IMR-90 (cell line): ENCODE measurements around the gene BCLAF1. TPM values are rescaled to one million over a fixed set of nuclear protein-coding genes. Genes with fewer than 3 reads are reported as not detected.

ENCODE experiments used
- ATAC-seq: fragments of 200-7000 bp; cut with Tn5 transposase; 2 replicates; pipeline ENCODE4 v1.9.1; 2020; ENCODE audit warnings: low read depth, mild to moderate bottlenecking, moderate library complexity
- BruUV-seq: library from RNA; stranded (reverse); fragments of 400-500 nt; replicated peaks from 2 replicates; lab custom pipeline; 2021; lab: Mats Ljungman, UMichigan
- CTCF ChIA-PET: fragments of 300-600 bp; formaldehyde crosslinking; extraction: SDS; loops from one replicate; lab custom pipeline; 2021; ENCODE audit warnings: antibody characterized with exemption; lab: Yijun Ruan, JAX
- POLR2A ChIA-PET: fragments of 300-600 bp; sonication (Branson Sonifier 250); formaldehyde crosslinking; loops from one replicate; lab custom pipeline; 2022; ENCODE audit warnings: antibody characterized with exemption; ENCODE audit not compliant: unreplicated experiment; lab: Charles Lee
- DNase-seq: peaks from one replicate; pipeline ENCODE4 v3.0.0; 2013
- H2AFZ ChIP-seq: replicated peaks from 2 replicates; pipeline ENCODE3; 2013; ENCODE audit warnings: low read length, mild to moderate bottlenecking; ENCODE audit not compliant: poor library complexity
- H2AK5ac ChIP-seq: 2 replicates; pipeline ENCODE4 v1.6.1; 2013; ENCODE audit warnings: low read depth, low read length, inconsistent platforms
- H2AK9ac ChIP-seq: replicated peaks from 2 replicates; pipeline ENCODE3; 2013; ENCODE audit warnings: mild to moderate bottlenecking, low read depth, low read length, moderate library complexity; ENCODE audit not compliant: poor library complexity
- H2BK120ac ChIP-seq: 2 replicates; pipeline ENCODE4 v1.6.1; 2013; ENCODE audit warnings: low read depth, low read length, inconsistent platforms
- H2BK15ac ChIP-seq: 3 replicates; pipeline ENCODE4 v1.6.1; 2013; ENCODE audit warnings: low read depth, low read length, inconsistent platforms
- H2BK20ac ChIP-seq: 2 replicates; pipeline ENCODE4 v1.6.1; 2013; ENCODE audit warnings: low read depth, mild to moderate bottlenecking, inconsistent platforms, low read length, moderate library complexity
- H2BK5ac ChIP-seq: 2 replicates; pipeline ENCODE4 v1.6.1; 2013; ENCODE audit warnings: mild to moderate bottlenecking, low read depth, low read length, inconsistent platforms; ENCODE audit not compliant: poor library complexity, severe bottlenecking
- H3K14ac ChIP-seq: replicated peaks from 2 replicates; pipeline ENCODE4 v1.6.1; 2013; ENCODE audit warnings: low read depth, low read length, inconsistent platforms
- H3K18ac ChIP-seq: 2 replicates; pipeline ENCODE4 v1.6.1; 2013; ENCODE audit warnings: low read depth, low read length, control low read depth
- H3K23ac ChIP-seq: 2 replicates; pipeline ENCODE4 v1.6.1; 2013; ENCODE audit warnings: low read depth, low read length, inconsistent platforms
- H3K27ac ChIP-seq: 2 replicates; pipeline ENCODE4 v1.5.1; 2013; ENCODE audit warnings: mild to moderate bottlenecking, control low read depth, low read length; ENCODE audit not compliant: insufficient read depth
- H3K27me3 ChIP-seq: 2 replicates; pipeline ENCODE4 v1.6.1; 2013; ENCODE audit warnings: low read length; ENCODE audit not compliant: control insufficient read depth, insufficient read depth
- H3K36me3 ChIP-seq: 2 replicates; pipeline ENCODE4 v1.6.1; 2013; ENCODE audit warnings: low read length, mixed read lengths; ENCODE audit not compliant: control insufficient read depth, insufficient read depth
- H3K4ac ChIP-seq: 2 replicates; pipeline ENCODE4 v1.6.1; 2013; ENCODE audit warnings: low read depth, low read length, inconsistent platforms
- H3K4me1 ChIP-seq: 2 replicates; pipeline ENCODE4 v1.6.1; 2013; ENCODE audit warnings: low read length, mixed read lengths; ENCODE audit not compliant: control insufficient read depth, insufficient read depth
- H3K4me2 ChIP-seq: 2 replicates; pipeline ENCODE4 v1.6.1; 2013; ENCODE audit warnings: low read depth, mild to moderate bottlenecking, control low read depth, low read length, moderate library complexity
- H3K4me3 ChIP-seq: 2 replicates; pipeline ENCODE4 v1.5.1; 2013; ENCODE audit warnings: low read depth, mild to moderate bottlenecking, control low read depth, low read length, moderate library complexity; ENCODE audit not compliant: insufficient read depth
- H3K56ac ChIP-seq: 2 replicates; pipeline ENCODE4 v1.6.1; 2013; ENCODE audit warnings: low read length, inconsistent platforms; ENCODE audit not compliant: insufficient read depth; ENCODE audit errors: extremely low read depth
- H3K79me1 ChIP-seq, 2 experiments: 2 replicates each; pipeline ENCODE4 v1.6.1; 2013; ENCODE audit warnings: low read length in 2 of 2, inconsistent platforms in 1 of 2, low read depth in 1 of 2
- H3K9ac ChIP-seq: 2 replicates; pipeline ENCODE4 v1.6.1; 2013; ENCODE audit warnings: low read depth, low read length, control low read depth
- H3K9me1 ChIP-seq: 2 replicates; pipeline ENCODE4 v1.6.1; 2013; ENCODE audit warnings: low read length, inconsistent platforms; ENCODE audit not compliant: insufficient read depth
- H3K9me3 ChIP-seq: 2 replicates; pipeline ENCODE4 v1.6.1; 2013; ENCODE audit warnings: low read length; ENCODE audit not compliant: control insufficient read depth, insufficient read depth
- H4K20me1 ChIP-seq: 2 replicates; pipeline ENCODE4 v1.6.1; 2013; ENCODE audit warnings: low read length, inconsistent platforms; ENCODE audit not compliant: insufficient read depth
- H4K5ac ChIP-seq: 2 replicates; pipeline ENCODE4 v1.6.1; 2013; ENCODE audit warnings: mild to moderate bottlenecking, low read depth, low read length, control low read depth
- H4K8ac ChIP-seq, 2 experiments: 2 replicates each; pipeline ENCODE4 v1.6.1; 2013; ENCODE audit warnings: low read depth in 2 of 2, low read length in 2 of 2, control low read depth in 1 of 2, inconsistent platforms in 1 of 2
- H4K91ac ChIP-seq: 2 replicates; pipeline ENCODE4 v1.6.1; 2013; ENCODE audit warnings: low read depth, low read length, inconsistent platforms; ENCODE audit not compliant: insufficient read depth
- BHLHE40 ChIP-seq: fragments of 150-350 bp; IDR thresholded peaks from 2 replicates; pipeline ENCODE4 v1.6.1; 2016; ENCODE audit warnings: mild to moderate bottlenecking, low read depth, low read length
- CHD1 ChIP-seq: IDR thresholded peaks from 2 replicates; pipeline ENCODE4 v1.6.1; 2012; ENCODE audit warnings: low read depth, low read length, improper control_type of control experiment
- CTCF ChIP-seq: conservative IDR thresholded peaks from 2 replicates; pipeline ENCODE4 v1.5.1; 2012; ENCODE audit warnings: mild to moderate bottlenecking, low read depth, low read length, improper control_type of control experiment
- ELK1 ChIP-seq: fragments of 150-350 bp; IDR thresholded peaks from 2 replicates; pipeline ENCODE4 v1.6.1; 2016; ENCODE audit warnings: low read depth, mild to moderate bottlenecking, low read length, moderate library complexity, borderline replicate concordance
- MAFK ChIP-seq: IDR thresholded peaks from 2 replicates; pipeline ENCODE4 v1.6.1; 2012; ENCODE audit warnings: low read depth, low read length, improper control_type of control experiment
- MXI1 ChIP-seq: IDR thresholded peaks from 2 replicates; pipeline ENCODE4 v1.6.1; 2012; ENCODE audit warnings: low read depth, mild to moderate bottlenecking, low read length, moderate library complexity, borderline replicate concordance
- NFE2L2 ChIP-seq: fragments of 150-350 bp; IDR thresholded peaks from 2 replicates; pipeline ENCODE4 v1.6.1; 2016; ENCODE audit warnings: low read depth, mild to moderate bottlenecking, low read length
- POLR2A ChIP-seq: IDR thresholded peaks from 2 replicates; pipeline ENCODE4 v1.6.1; 2012; ENCODE audit warnings: mild to moderate bottlenecking, low read depth, low read length
- RAD21 ChIP-seq: IDR thresholded peaks from 2 replicates; pipeline ENCODE4 v1.6.1; 2012; ENCODE audit warnings: low read length, improper control_type of control experiment
- RFX5 ChIP-seq: IDR thresholded peaks from 2 replicates; pipeline ENCODE4 v1.8.0; 2012; ENCODE audit warnings: low read depth, mild to moderate bottlenecking, low read length, moderate library complexity
- USF2 ChIP-seq: fragments of 150-350 bp; IDR thresholded peaks from 2 replicates; pipeline ENCODE4 v1.6.1; 2017; ENCODE audit warnings: mild to moderate bottlenecking, antibody characterized with exemption, low read length, low read depth
- WGBS, 2 experiments: methylation state at CpG; one replicate each; pipeline versions ENCODE4 v1.1.5 to v1.1.7; 2013; ENCODE audit warnings: missing lambda C conversion rate in 2 of 2; ENCODE audit not compliant: insufficient read length in 1 of 2; ENCODE audit errors: extremely low coverage in 2 of 2; 5-methylcytosine and 5-hydroxymethylcytosine counted together
- dilution Hi-C: fragments of 300-500 bp; cut with HindIII; formaldehyde crosslinking; loops from one replicate; pipeline ENCODE4 v1.14.3; 2018; ENCODE audit warnings: low sequenced_read_pairs; ENCODE audit not compliant: unreplicated experiment
- in situ Hi-C: fragments of 300-500 bp; cut with MboI; formaldehyde crosslinking; loops from 3 replicates; pipeline ENCODE4 v1.14.3; 2019; ENCODE audit warnings: low sequenced_read_pairs, inconsistent platforms, mixed read lengths
- intact Hi-C: fragments of 100-400 bp; cut with micrococcal nuclease; formaldehyde crosslinking; loops from 2 replicates; pipeline ENCODE4 v1.10.0; 2022
- polyA plus RNA-seq, 3 experiments: library from polyadenylated mRNA; depleted of rRNA; stranded (reverse); fragments of >200 nt; gene quantifications; 2 replicates each; pipeline ENCODE4 v1.2.3, GENCODE V29; 2012; ENCODE audit warnings: low replicate concordance in 1 of 3
- total RNA-seq: library from RNA; depleted of rRNA; stranded (reverse); fragments of >200 nt; gene quantifications from 2 replicates; pipeline ENCODE4 v1.2.3, GENCODE V29; 2012

BCLAF1 gene
- total and polyA plus RNA-seq, 2 of the 4 experiments (the other 2 are of a cell fraction), result 34.0 to 141 TPM

GRCh38 chr6:136309729-136310311, 20.2 kb upstream of the BCLAF1 start:
- Histone ChIP-seq H2BK15ac (no peak overlapping the region), H3K4ac (no peak overlapping the region), H3K9ac (no peak overlapping the region), H3K36me3 (no peaks in the 10 kb centered on the region), H3K14ac (no peak overlapping the region), H3K27me3 (peaks cover 14% of the 10 kb centered on the region), H4K8ac (no peak overlapping the region), H3K4me3 (no peak overlapping the region), H3K18ac (no peak overlapping the region), H2AFZ (no peak overlapping the region), H3K27ac (no peak overlapping the region), H3K79me1 (no peaks in the 10 kb centered on the region), H4K20me1 (no peaks in the 10 kb centered on the region), H4K91ac (no peak overlapping the region), H2BK120ac (no peak overlapping the region), H2BK5ac (no peak overlapping the region), H3K56ac (no peak overlapping the region), H4K5ac (no peak overlapping the region), H2AK5ac (no peak overlapping the region), H3K9me3 (no peaks in the 10 kb centered on the region), H3K4me1 (no peaks in the 10 kb centered on the region), H3K23ac (no peak overlapping the region), H3K4me2 (no peak overlapping the region), H3K9me1 (no peaks in the 10 kb centered on the region), H2BK20ac (no peak overlapping the region), H2AK9ac (no peak overlapping the region)
- dilution Hi-C loops (no loop called here), intact Hi-C loops (no loop called here), in situ Hi-C loops (no loop called here)
- 100% methylated on average over 1 of the region's 1 CpG; no CpG with 5 or more reads in 1 of the 2 experiments for WGBS, 2 experiments
- no peak for DNase-seq
- no peak for TF ChIP-seq CTCF
- TF ChIP-seq POLR2A, result no peak
- TF ChIP-seq NFE2L2, result no peak
- TF ChIP-seq MAFK, result no peak
- TF ChIP-seq RFX5, result no peak
- no peak for TF ChIP-seq MXI1
- no peak for TF ChIP-seq BHLHE40
- no peak for TF ChIP-seq USF2
- no peak for TF ChIP-seq ELK1
- no peak for TF ChIP-seq CHD1
- no peak for TF ChIP-seq RAD21
- ATAC-seq, result no peak
- ChIA-PET CTCF (interaction anchor here (1.6 kb wide), 1 partner anchor 11 kb away, joined by 3 read pairs; no protein-coding TSS in a partner anchor), POLR2A (no interaction called here)
- BruUV-seq, result no TSS peak
